HL-60 (cell line): ENCODE measurements around the gene CSMD2.

ENCODE experiments used
- POLR2AphosphoS5 ChIP-seq: IDR thresholded peaks from 2 replicates; pipeline ENCODE4 v1.6.1; 2012; ENCODE audit warnings: low read depth
- TF ChIP-seq, protein P1 (sequence below): IDR thresholded peaks from one replicate; pipeline ENCODE4 v1.5.1; 2011; ENCODE audit warnings: low read length, control low read depth, inconsistent platforms; ENCODE audit not compliant: insufficient read depth
- TF ChIP-seq, protein P2 (sequence below): IDR thresholded peaks from 2 replicates; pipeline ENCODE4 v1.6.1; 2012; ENCODE audit warnings: low read depth; ENCODE audit not compliant: insufficient replicate concordance

DNA sequence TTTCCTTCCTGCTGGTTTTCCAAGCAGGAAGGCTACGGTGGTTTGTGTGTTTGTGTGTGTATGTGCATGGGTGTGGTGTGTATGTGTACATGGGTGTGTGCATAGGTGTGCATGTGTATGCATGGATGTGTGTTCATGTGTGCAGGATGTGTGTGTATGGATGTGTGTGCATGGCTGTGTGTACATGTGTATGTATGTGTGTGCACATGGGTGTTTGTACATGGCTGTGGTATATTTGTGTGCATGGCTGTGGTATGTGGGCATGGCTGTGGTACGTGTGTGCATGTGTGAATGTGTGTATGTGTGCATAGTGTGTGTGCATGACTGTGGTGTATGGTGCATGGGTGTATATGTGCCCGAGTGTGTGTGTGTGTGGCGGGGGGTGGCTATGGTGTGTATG lies 24.0 kb upstream of the CSMD2 start:
- TF ChIP-seq, protein P1, sequence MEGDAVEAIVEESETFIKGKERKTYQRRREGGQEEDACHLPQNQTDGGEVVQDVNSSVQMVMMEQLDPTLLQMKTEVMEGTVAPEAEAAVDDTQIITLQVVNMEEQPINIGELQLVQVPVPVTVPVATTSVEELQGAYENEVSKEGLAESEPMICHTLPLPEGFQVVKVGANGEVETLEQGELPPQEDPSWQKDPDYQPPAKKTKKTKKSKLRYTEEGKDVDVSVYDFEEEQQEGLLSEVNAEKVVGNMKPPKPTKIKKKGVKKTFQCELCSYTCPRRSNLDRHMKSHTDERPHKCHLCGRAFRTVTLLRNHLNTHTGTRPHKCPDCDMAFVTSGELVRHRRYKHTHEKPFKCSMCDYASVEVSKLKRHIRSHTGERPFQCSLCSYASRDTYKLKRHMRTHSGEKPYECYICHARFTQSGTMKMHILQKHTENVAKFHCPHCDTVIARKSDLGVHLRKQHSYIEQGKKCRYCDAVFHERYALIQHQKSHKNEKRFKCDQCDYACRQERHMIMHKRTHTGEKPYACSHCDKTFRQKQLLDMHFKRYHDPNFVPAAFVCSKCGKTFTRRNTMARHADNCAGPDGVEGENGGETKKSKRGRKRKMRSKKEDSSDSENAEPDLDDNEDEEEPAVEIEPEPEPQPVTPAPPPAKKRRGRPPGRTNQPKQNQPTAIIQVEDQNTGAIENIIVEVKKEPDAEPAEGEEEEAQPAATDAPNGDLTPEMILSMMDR = no peak
- TF ChIP-seq POLR2AphosphoS5 = no peak
- TF ChIP-seq, protein P2, sequence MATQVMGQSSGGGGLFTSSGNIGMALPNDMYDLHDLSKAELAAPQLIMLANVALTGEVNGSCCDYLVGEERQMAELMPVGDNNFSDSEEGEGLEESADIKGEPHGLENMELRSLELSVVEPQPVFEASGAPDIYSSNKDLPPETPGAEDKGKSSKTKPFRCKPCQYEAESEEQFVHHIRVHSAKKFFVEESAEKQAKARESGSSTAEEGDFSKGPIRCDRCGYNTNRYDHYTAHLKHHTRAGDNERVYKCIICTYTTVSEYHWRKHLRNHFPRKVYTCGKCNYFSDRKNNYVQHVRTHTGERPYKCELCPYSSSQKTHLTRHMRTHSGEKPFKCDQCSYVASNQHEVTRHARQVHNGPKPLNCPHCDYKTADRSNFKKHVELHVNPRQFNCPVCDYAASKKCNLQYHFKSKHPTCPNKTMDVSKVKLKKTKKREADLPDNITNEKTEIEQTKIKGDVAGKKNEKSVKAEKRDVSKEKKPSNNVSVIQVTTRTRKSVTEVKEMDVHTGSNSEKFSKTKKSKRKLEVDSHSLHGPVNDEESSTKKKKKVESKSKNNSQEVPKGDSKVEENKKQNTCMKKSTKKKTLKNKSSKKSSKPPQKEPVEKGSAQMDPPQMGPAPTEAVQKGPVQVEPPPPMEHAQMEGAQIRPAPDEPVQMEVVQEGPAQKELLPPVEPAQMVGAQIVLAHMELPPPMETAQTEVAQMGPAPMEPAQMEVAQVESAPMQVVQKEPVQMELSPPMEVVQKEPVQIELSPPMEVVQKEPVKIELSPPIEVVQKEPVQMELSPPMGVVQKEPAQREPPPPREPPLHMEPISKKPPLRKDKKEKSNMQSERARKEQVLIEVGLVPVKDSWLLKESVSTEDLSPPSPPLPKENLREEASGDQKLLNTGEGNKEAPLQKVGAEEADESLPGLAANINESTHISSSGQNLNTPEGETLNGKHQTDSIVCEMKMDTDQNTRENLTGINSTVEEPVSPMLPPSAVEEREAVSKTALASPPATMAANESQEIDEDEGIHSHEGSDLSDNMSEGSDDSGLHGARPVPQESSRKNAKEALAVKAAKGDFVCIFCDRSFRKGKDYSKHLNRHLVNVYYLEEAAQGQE = no peak
